AG10803 (cell line): ENCODE results near the gene GLB1L.

Source experiments
- DNase-seq: peaks from one replicate; pipeline ENCODE4 v3.0.0; 2010; ENCODE audit warnings: low read depth
- H3K4me3 ChIP-seq: 2 replicates; pipeline ENCODE4 v1.5.1; 2011; ENCODE audit warnings: mild to moderate bottlenecking, low read length, control low read depth
- TF ChIP-seq, protein P1 (sequence below): conservative IDR thresholded peaks from 2 replicates; pipeline ENCODE4 v1.5.1; 2011; ENCODE audit warnings: mild to moderate bottlenecking, low read length, control low read depth, inconsistent platforms

GLB1L gene

DNA sequence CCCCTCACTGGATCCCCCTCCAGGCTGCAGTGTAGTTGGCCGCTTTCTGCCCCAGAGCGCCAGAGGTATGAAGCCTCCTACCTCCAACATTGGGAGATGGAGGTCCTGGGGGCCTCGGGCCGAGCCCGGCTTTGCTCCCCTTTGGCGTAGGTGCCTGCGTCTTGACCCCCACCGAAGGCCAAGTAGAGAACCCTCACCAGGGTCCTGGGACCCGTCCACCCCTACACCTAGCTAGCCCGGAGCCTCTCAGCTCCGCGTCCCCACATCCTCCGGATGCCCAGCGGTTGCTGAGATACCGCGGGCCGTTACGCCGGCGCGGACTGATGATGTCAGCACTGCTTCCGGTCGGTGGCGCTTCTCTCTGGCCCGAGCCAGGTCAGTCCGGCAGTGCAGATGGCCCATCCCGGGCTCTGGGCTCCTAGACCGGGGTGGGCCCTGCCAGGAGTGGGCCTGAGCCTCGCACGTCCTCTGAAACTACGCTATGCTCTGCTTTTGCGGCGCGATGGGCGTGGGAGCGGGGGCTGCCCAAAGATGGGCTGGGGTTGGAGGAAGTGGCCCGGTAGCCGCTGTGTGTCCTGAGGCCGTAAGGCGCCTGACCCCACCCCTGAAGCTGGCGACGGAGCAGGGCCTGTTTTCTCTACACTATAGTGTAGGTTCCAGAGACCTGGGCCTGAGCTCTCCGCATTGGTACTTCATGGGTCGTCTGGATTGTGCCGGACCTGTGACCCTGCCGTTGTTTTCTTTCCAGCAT is at the start of gene GLB1L, which contains the start of gene STK16:
Gene GLB1L (minus strand): TSS at position 297 of the 751 bp plus-strand sequence. CDS start 1,871 bp downstream, outside the sequence.
Gene STK16 (plus strand): TSS at position 332 of the 751 bp plus-strand sequence. CDS start 521 bp downstream, outside the sequence.
- H3K4me3 ChIP-seq, result peak within 1 kb of the TSS; percentile 76
- peak; percentile 93 for DNase-seq
- TF ChIP-seq, protein P1, sequence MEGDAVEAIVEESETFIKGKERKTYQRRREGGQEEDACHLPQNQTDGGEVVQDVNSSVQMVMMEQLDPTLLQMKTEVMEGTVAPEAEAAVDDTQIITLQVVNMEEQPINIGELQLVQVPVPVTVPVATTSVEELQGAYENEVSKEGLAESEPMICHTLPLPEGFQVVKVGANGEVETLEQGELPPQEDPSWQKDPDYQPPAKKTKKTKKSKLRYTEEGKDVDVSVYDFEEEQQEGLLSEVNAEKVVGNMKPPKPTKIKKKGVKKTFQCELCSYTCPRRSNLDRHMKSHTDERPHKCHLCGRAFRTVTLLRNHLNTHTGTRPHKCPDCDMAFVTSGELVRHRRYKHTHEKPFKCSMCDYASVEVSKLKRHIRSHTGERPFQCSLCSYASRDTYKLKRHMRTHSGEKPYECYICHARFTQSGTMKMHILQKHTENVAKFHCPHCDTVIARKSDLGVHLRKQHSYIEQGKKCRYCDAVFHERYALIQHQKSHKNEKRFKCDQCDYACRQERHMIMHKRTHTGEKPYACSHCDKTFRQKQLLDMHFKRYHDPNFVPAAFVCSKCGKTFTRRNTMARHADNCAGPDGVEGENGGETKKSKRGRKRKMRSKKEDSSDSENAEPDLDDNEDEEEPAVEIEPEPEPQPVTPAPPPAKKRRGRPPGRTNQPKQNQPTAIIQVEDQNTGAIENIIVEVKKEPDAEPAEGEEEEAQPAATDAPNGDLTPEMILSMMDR, result no peak

DNA sequence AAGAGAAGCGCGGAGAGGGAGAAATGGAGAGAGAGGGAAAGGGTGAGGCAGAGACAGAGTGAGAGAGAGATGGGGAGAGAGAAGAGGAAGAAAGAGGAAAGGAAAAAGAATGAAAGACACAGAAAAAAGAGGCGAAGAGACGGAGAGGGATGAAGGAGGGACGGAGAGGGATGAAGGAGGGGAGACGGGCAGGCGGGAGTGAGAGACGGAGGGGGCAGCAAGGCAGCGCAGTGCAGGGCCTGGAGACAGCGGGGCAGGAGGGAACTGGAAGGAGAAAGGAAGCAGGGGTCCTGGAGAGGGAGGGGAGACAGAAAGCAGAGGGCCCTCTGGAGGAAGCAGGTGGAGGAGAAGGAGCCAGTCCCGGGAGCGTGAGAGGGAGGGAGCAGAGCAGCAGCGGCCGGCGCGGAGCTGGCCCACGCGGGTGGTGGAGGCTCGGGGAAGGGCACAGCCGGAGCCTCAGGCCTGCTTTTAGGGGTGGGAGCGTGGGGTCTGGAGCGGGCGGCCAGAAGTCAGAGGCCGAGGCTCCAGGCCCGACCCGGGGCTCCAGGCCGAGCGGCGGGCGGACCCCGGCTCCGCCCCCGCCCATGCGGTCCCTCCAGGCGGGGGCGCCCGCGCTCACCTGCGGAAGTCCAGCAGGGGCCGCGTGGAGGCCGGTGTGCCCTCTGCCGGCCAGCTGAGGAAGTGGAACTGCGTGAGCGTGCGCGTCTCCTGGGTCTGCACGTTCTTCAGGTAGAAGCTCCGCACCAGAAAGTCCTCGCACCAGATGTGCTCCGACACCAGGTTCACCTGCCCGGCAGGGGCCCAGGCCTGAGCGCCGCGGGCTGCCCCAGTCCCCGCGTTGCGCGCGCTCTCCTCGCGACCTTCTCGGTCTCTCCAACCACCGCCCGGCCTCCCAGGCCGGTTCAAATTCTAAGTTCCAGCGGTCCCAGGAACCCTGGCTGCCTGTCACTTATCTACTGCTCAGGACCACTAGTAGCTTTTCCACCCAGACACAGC is 49.4 kb upstream of the GLB1L start:
- peak overlapping the region; percentile 57 for H3K4me3 ChIP-seq
- DNase-seq, result peak; percentile 66
- TF ChIP-seq, protein P1, result peak; percentile 73

DNA sequence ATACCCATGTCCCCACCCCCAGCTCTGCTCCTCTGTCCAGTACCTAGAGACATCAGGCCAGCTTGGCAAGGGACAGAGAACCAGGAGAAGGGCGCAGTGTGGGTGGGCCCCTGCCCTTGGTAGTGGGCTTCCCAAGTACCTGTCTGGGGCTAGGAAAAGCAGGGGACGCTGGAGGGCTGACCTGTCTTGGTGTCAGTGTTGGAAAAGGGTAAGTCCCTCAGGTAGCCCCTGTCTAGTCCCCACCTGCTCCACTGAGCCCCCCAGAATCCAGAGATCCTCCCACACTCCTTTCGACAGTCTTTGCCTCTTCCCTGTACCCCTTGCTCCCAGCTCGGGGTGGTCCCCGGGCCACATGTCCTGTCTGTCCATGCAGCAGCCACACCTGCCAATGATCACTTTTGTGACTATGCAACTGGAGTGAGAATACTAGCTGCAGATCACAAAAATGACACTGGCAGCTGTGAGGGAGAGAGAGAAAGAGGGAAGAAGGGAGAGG is 48.5 kb upstream of the GLB1L start:
- no peak for DNase-seq
- H3K4me3 ChIP-seq, result no peak overlapping the region
- TF ChIP-seq, protein P1, result no peak

DNA sequence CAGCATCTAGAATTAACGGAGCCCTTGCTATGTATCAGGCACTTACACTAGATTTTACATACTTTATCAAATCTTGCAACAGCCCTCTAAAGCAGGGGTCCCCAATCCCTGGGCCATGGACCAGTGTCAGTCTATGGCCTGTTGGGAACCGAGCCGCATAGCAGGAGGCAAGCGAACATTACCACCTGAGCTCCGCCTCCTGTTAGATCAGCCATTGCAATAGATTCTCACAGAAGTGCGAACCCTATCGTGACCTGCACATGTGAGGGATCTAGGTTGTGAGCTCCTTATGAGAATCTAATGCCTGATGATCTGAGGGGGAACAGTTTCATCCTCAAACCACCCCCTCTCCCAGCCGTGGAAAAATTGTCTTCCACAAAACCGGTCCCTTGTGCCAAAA is 47.4 kb upstream of the GLB1L start:
- DNase-seq, result no peak
- TF ChIP-seq, protein P1, result no peak
- H3K4me3 ChIP-seq, result no peak overlapping the region

DNA sequence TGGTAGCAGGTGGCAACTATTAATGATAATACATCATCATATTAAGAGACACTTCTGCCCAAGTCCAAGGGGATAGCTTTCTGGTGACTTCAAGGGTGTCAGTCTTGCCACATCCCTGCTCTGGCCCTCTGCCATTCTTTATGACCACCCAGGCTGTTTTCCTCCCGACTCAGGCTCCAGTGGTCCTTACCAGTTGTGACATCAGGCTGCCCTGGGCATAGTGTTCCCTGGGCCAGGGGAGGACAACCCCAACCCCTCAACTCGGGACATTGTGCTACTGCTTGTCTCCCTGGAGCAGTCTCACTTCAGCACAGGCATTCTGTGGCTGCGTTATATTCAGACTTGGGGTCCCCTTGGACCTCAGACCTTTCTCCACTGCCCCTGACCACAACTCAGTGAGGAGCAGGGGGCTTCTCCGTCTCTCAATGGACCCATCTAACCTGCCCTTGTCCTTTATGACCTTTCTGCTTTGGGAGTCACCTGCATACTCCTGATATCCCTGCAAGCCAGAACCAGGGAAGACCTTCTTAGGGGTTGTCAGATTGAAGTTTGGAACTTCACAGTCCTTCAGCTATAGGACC is 46.8 kb upstream of the GLB1L start:
- no peak overlapping the region for H3K4me3 ChIP-seq
- DNase-seq, result no peak
- TF ChIP-seq, protein P1, result no peak

DNA sequence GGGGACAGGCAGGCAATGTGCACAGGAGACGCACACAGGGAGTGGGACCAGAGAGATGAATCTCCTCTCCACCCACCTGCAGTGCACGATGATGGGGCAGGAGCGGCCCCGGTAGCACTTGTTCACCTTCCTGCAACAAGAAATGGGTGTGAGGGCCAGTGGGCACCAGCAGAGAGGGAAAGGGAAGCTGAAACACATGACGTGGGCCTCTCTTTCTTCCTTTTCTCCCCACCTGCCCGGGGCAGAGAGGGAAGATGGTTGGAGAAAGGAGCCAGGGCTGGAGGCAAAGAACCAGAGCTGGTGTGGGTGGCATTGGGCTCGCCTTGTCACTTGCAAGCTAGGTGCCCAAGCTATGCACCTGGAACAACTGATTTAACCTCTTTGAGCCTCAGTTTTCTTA is 46.1 kb upstream of the GLB1L start:
- TF ChIP-seq, protein P1, result no peak
- DNase-seq, result no peak
- H3K4me3 ChIP-seq, result no peak overlapping the region
